ENCODE measurements around the gene NUDT14.

GRCh38 chr14:105171004-105171673, 10.0 kb downstream of the NUDT14 start:
- TF ChIP-seq EZH2 (IDR thresholded peaks at IDR 0.05; ENCODE audit: low read length, unreplicated experiment) (no peak), CTCF (conservative IDR thresholded peaks at IDR 0.05; ENCODE audit: low read depth, low read length) (no peak)

All from PC-3 (cell line).